WI38 (cell line): Measurements from ENCODE around the gene UST.

ENCODE experiments used
- H3K4me3 ChIP-seq: 2 replicates; pipeline ENCODE4 v1.5.1; 2011; ENCODE audit warnings: low read depth, mild to moderate bottlenecking, control low read depth, low read length
- CTCF ChIP-seq: IDR thresholded peaks from 2 replicates; pipeline ENCODE4 v1.5.1; 2012; ENCODE audit warnings: low read depth, mild to moderate bottlenecking, control low read depth, low read length

Gene UST

GRCh38 chr6:148864941-148865340, 118.1 kb downstream of the UST start:
- H3K4me3 ChIP-seq: no peak overlapping the region
- no peak for TF ChIP-seq CTCF

GRCh38 chr6:148866657-148867268, 119.9 kb downstream of the UST start:
- TF ChIP-seq CTCF: no peak
- H3K4me3 ChIP-seq: no peak overlapping the region

GRCh38 chr6:148867862-148868261, 121.0 kb downstream of the UST start:
- no peak overlapping the region for H3K4me3 ChIP-seq
- TF ChIP-seq CTCF: no peak

GRCh38 chr6:148868314-148868713, 121.5 kb downstream of the UST start:
- TF ChIP-seq CTCF: no peak
- H3K4me3 ChIP-seq: no peak overlapping the region

- H3K4me3 ChIP-seq: no peak overlapping the region
- no peak for TF ChIP-seq CTCF
Observed at GRCh38 chr6:148868901-148869300, 122.1 kb downstream of the UST start.

- TF ChIP-seq CTCF: no peak
- no peak overlapping the region for H3K4me3 ChIP-seq
Observed at GRCh38 chr6:148869585-148869984, 122.8 kb downstream of the UST start.

- H3K4me3 ChIP-seq: no peak overlapping the region
- TF ChIP-seq CTCF: no peak
Observed at GRCh38 chr6:148873154-148873553, 126.3 kb downstream of the UST start.
